IPS-18c (cell line): ENCODE data around the gene AADACL4.
A peak's percentile ranks its signal among the peaks of the same experiment; 100 is the strongest.

ENCODE experiments used
- H3K4me3 ChIP-seq: 2 replicates; pipeline ENCODE4 v1.7.0; 2013; ENCODE audit warnings: low read depth, mild to moderate bottlenecking, low read length, moderate library complexity; ENCODE audit not compliant: insufficient read depth
- H3K9me3 ChIP-seq: one replicate; pipeline ENCODE4 v1.6.1; 2013; ENCODE audit warnings: mild to moderate bottlenecking, low read length, moderate library complexity; ENCODE audit not compliant: control insufficient read depth, insufficient read depth

The AADACL4 gene

DNA sequence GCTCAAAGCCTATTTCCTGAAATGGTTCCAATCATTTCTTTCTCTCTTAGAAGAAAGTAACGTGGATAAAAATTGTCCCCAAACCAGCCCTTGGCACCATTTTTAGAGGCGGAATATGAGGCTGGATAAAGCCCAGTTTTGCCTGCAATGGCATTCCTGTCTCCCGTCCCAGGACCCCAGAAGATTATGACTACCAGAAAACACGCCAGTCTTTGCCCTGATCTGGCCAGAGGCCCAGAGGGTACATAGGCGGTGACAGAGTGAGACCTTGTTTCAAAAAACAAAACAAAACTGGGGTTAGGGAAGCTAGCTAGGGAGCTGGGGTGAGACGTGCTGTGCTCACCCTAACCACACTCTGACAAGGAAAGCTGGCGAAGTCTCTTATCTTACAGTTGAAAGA is at the start of gene AADACL4:
AADACL4 (plus strand) TSS at position 301 of the 400 bp plus-strand sequence. CDS start 462 bp downstream, outside the sequence.
- Histone ChIP-seq H3K9me3 (peaks cover 16% of the 10 kb centered on the region), H3K4me3 (no peak within 1 kb of the TSS)

DNA sequence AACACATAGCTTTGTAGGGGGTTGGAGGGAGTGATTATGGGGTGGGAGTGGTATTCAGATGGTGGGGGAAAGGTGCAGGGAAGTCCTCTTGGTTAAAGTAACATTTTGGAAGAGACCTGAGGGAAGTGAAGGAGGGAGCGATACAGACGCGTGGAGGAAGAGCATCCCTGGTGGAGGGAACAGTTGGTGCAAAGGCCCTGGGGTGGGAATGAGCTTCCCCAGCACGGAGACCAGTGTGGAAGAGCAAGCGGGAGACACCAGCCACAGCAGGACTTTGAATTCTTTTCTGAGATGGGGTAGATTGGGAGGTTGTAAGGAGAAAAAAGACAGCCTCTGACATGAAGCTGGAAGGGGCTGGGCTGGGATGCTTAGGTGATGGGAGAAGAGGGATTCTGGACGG is 49.4 kb upstream of the AADACL4 start:
- H3K9me3 ChIP-seq, result no peaks in the 10 kb centered on the region
- H3K4me3 ChIP-seq, result peak overlapping the region; percentile 55; the same call in 1 of the 2 replicates

DNA sequence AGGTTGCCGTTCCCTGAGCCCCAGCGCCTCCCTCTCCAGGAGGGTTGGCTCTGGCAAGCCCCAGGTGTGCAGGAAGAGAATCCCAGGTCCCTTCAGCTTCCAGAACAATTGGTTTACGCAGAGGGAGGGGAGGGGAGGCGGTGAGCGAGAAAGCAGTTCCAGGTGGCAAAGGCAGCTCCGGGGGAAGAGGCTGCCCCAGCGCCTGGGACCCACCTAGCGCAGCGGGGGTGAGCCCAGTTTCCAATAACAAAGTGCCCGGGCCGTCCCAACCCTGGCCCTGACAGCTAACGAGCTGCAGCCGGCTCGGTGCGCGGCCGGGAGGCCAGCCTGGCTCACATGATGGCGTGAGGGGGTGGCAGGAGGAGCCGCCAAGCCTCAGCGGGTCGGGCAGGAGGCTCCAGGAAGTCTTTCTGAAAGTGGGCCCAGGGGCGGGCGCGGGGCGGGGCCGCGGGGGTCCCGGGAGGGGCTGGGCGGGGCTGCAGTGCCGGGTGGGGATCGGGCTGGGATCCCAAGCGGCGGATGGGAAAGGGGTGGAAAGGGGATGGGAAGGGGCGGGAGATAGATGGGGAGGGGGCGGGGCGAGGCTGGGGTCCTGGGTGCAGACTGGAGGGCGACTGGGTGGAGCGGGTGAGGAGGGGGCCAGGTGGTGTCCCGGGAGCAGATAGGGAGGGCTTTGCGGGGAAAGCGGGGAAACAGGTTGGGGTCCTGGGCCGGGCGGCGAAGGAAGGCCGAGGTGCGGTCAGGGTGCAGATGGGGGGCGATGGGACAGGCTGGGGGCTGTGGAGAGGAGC is 48.7 kb upstream of the AADACL4 start:
- H3K4me3 ChIP-seq, result peak overlapping the region; percentile 55
- no peaks in the 10 kb centered on the region for H3K9me3 ChIP-seq

DNA sequence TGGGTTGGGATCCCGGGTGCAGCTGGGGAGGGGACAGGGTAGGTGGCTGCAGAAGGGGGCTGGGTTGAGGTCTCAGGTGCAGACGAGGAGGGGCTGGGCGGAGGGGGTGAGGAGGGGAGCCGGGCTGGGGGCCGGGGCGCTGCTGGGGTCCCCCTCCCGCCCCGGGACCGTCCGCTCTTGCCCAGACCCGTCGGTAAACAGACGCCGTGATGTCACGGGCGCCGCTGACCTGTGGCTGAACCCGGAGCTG is 48.2 kb upstream of the AADACL4 start:
- H3K9me3 ChIP-seq, result no peaks in the 10 kb centered on the region
- peak overlapping the region; percentile 50 for H3K4me3 ChIP-seq

DNA sequence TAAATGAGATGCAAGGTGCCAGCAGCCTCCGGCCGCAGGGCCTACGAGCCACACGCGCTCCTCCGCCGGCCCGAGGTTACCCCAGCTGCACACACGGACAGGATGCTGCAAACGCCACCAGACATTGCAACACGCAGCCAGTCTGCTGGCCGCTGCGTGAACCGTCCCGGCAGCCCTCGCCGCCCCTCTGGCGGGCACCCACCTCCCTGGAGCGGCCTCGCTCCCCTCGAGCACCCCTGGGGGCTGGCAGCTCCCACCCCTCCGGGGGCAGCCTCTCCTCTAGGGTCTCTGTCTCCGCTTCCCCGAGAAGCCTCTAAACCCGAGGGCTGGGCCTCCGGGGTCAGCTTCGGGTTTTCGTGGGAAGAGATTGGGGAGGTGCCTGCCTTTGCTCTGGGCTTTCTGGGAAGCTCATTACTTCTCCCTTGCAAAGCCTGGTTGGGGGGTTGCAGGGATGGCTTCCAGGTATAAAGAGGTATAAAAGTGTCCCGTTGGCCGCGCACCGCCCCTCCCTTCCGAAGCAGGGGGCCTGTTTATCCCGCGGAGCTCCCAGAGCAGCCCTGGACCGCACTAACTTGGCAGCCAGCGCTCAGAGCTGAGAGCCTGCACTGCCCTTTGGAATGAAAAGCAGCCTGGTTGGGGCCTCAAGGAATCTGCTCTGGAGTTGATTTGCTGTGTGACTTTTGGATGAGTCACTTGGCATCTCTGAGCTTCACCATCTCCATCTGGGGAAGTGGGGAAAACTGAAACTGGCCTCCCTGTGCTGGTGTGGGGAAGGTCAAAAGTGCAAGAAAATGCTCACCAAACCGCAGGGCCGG is 47.7 kb upstream of the AADACL4 start:
- Histone ChIP-seq H3K4me3 (peak overlapping the region; percentile 49), H3K9me3 (no peaks in the 10 kb centered on the region)

DNA sequence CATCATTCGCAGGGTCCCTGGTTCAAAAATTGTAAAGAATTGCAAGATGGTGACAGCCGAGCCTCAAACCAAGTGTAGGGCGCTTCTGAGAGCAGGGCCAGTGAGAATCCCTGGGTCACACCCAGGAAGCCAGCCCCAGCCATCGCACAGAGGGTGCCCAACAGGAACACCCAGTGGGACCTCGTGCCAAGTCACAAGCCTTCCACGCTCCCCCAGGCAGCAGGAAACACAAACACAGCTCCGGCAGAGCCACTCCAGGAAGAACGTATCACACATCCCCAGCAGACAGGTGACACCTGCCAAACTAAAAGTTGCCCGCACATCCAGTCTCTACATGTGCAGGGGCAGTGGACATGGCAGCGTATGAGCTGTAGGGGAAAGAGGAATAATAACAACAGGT is 46.1 kb upstream of the AADACL4 start:
- H3K9me3 ChIP-seq, result no peaks in the 10 kb centered on the region
- H3K4me3 ChIP-seq, result no peak overlapping the region

DNA sequence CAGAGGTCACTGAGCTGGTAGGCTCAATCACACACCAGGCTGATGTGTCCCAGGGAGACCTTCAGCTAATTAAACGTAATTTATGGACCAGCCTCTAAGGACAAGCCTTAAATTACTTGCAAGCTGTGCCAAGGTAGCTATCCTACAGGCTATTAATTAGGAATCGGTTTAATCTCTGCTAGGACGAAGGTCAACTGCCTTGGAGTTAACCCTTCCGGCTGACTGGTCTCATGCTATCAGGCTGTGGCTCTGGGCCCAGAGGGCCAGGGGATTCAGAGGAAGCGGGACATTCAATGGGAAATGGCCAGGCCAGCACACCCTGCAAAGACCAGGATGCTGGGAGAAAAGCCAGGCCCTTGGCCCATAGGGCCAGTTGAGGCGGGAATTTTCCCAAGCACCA is 44.9 kb upstream of the AADACL4 start:
- Histone ChIP-seq H3K4me3 (no peak overlapping the region), H3K9me3 (no peaks in the 10 kb centered on the region)

DNA sequence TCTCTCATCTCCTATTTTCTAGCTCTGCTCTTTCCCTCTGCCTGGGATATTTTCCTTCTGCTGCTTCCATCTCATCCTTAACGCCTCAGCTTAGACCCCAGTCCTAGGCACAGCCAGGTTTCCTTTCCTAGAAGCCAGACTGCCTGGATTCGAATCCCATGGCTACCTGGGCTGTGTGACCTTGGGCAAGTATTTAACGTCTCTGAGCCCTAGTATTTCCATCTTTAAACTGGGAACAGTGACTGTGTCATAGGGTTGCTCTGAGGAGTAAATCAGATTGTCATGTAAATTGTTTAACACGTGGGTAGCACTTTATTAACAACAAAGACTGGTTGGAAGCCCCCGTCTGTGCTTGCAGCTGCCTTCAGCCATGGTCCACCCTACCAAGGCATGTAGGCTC is 44.2 kb upstream of the AADACL4 start:
- H3K4me3 ChIP-seq, result no peak overlapping the region
- H3K9me3 ChIP-seq, result no peaks in the 10 kb centered on the region

DNA sequence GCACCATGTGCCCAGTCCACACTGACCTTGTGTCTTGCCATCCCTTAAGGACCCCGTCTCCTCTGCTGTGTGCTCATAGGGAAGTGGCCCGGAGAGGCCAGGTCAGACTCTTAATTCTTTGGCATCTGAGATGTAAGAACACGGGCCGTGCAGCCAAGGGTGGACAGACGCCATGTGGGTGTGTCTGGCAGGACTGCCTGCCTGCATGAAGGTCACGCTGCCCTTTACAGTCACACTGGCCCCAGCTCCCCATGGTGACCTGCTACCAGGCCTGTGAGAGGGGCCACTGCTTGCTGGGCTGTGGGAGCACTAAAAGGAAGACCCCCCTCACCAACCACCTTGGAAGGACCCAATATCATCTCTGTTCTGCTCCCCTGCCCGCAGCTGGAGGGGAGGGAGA is 43.5 kb upstream of the AADACL4 start:
- H3K9me3 ChIP-seq, result no peaks in the 10 kb centered on the region
- H3K4me3 ChIP-seq, result no peak overlapping the region

DNA sequence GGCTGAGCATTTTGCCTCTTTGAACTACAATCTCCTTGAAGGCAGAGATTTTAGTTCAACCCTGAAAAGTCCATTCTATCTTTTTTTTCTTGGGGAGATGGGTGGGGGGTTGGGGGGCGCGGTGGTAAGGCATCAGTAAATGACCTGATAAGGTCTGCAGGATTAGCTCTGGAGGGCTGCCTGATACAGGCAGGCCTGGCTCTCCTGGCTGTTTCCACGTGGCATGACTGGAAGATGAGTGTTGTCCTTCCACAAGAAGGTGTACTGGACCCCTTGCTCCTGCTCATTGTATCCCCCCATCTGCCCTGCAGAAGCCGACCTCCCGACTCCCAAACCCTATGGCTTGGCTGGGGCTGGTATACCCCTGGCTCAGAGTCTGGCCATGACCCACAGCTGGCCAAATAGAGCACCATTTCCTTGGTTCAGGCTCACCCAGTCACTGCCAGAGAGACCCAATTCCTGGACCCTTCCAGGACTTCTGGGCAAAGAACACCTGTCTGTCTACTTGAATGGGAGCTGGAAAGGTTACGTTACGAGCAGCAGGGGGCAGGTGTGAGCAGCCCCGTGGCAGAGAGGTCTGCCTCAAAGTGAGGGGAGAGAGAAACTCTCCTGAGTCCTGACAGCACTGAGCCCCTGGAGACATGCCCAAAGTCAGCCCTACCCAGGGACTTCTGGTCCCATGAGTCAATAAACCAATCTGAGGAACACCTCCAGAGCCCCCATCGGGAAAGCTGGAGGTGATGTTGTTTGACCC is 42.8 kb upstream of the AADACL4 start:
- Histone ChIP-seq H3K9me3 (no peaks in the 10 kb centered on the region), H3K4me3 (no peak overlapping the region)

DNA sequence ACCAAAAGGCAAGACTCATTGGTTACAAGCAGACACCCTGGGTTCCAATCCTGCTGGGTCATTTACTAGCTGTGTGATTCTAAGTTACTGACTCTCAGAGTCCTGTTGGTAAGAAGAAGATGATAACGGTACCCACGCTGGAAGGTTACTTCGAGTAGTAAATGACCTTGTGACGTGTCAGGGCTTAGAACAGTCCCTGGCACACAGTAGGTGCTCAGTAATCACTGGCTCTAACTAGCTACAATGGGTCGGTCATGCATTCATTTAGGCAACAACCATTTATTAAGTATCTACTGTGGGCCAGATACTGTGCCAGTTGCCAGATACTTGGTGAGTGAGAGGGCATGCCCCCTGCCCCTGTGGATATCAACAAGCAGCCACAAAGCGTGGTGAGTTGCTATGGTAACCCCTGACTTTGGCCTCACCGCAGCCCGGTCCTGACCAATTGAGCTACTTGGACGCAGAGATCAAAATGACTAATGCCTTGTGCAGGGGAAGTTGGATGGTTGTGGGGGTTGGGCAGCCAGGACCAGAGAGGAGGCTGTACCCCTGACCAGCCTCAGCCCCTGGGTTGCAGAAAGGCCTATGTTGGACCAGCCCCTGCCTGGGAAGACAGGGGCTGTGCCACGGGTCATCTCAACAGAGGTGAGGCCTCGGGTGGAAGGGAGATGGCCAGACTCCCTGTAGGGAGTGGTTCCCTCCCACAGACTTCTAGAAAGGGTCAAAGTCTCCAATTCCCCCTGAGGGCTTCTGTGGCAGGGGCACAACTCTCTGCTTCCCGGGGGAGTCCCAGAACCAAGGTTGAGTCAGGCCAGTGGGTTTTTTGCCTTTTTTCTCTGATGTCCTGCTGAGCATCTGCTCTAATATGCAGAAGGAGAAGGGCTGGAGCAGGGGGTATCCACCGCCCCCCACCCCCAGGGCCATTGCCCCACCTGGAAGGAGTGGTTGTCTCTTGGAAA is 41.9 kb upstream of the AADACL4 start:
- Histone ChIP-seq H3K9me3 (peaks cover 3% of the 10 kb centered on the region), H3K4me3 (no peak overlapping the region)

DNA sequence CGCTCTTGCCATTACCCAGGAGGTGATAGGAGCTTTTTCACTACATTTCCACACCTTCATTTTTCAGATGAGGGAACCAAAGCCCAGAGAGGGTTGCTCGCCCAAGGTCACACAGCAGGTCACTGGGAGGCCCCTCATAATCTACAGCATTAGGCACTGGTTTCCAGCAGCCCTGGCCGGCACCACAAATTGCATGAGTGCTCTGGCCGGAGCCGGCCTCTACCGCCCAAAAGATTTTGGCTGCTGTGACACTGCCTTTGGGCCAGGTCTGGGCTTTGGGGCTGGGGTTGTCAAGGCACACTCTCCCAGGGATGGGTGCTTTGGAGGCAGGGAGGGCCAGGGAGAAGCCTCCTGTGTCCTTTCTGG is 41.2 kb upstream of the AADACL4 start:
- peaks cover 4% of the 10 kb centered on the region for H3K9me3 ChIP-seq
- H3K4me3 ChIP-seq, result no peak overlapping the region

DNA sequence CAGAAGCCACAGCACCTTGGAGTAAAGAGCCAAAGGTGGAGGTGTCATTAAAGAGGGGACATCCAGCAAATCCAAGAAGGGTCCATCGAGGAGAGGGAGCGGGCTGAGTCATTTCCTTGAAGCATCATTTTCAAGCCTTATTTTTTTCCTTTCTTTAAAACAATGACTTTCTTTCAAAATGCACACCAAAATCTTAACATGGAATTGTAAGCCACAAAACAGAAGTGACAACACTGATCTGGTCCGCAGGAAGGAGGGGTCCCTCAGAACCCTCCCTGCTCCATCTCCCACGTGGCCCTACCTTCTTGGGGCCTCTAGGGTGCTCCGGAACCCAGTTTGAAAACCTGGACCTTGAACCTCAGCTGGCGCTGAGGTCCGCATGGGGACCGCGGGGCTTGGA is 40.7 kb upstream of the AADACL4 start:
- H3K4me3 ChIP-seq, result no peak overlapping the region
- H3K9me3 ChIP-seq, result peaks cover 5% of the 10 kb centered on the region

DNA sequence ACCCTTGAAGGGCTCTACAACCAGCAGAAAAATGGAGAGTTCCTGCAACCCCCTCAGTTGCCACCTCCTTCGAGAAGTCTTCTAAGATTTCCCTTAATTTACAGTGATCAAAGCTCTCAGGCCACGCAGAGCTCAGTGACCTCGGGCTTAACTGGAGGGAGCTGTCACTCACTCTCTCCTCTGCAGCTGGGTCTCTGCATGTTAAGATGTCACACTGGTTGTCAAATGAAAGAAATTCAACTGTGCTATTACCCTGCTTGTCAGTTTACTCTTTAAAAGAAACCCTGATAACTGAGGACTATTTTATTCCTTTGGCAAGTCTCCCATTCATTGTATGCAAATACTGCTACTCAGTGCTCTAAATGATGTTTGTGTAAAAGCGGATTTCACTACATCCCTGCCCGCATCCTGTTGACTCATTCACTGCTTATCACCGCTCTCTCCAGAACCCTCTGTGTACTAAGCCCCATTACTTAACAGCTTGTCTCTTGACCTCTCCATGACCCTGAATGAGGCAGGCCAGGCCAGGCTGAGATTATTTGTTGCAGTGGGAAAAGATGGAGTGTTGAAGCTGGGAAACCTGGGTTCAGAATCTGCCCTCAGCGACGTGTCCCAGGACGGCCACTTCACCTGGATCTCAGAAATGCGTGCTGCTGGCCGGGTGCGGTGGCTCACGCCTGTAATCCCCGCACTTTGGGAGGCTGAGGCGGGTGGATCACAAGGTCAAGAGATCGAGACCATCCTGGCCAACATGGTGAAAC is 39.6 kb upstream of the AADACL4 start:
- H3K4me3 ChIP-seq, result no peak overlapping the region
- peaks cover 6% of the 10 kb centered on the region for H3K9me3 ChIP-seq

DNA sequence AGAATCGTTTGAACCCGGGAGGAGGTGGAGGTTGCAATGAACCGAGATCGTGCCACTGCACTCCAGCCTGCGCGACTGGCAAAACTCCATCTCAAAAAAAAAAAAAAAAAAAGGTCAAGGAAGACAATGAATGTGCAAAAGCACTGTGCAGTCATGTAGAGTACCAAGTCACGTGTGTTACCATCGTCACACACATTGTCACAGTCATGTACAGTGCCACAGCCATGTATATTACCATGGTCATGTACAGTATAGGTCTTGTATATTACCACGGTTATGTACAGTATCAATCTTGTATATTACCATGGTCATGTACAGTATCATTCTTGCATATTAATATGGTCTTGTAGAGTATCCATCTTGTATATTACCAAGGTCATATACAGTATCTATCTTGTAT is 38.9 kb upstream of the AADACL4 start:
- peaks cover 6% of the 10 kb centered on the region for H3K9me3 ChIP-seq
- no peak overlapping the region for H3K4me3 ChIP-seq

DNA sequence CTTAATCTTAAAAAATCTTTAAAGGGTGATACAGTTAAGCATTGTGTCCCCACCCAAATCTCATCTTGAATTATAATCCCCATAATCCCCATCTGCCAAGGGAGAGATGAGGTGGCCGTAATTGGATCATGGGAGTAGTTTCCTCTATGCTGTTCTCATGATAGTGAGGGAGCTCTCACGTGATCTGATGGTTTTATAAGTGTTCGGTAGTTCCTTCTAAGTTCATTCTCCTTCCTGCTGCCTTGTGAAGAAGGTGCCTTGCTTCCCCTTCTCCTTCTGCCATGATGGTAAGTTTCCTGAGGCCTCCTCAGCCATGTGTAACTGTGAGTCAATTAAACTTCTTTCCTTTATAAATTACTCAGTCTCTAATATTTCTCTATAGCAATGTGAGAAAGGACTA is 36.6 kb upstream of the AADACL4 start:
- no peak overlapping the region for H3K4me3 ChIP-seq
- H3K9me3 ChIP-seq, result peaks cover 6% of the 10 kb centered on the region
